Posterior vena cava (tissue), 2 donors: ENCODE measurements around the gene UNC13C. TPM values are rescaled to one million over a fixed set of nuclear protein-coding genes. Genes with fewer than 3 reads are reported as not detected.

Experiments
- DNase-seq: peaks from one replicate; pipeline ENCODE4 v3.0.0-alpha.2; 2020; ENCODE audit warnings: low spot score
- intact Hi-C, 2 donors: fragments of 100-400 bp; cut with DNase I; formaldehyde crosslinking; loops; one replicate each; pipeline versions ENCODE4 v1.14.1 to v1.14.2; 2022 to 2023
- total RNA-seq, 2 donors: library from RNA; stranded (reverse); fragmentation: NEBNext Ultra II Directional; extraction: Animal tissue kit (Norgen Biotek cat#: 25700); gene quantifications; one replicate each; pipeline ENCODE4 v1.2.1, GENCODE V29; 2021
- donor health status: DM: yes; HTN: yes; CAD: no.
- donor health status: DM: yes; HTN: yes; CAD: no.

UNC13C gene
- total RNA-seq, 2 donors from 2014 or later, result 0.05 to 0.14 TPM

- intact Hi-C loops, result no loop called here
- no peak for DNase-seq
These were observed 272.1 kb downstream of the UNC13C start for GRCh38 chr15:54250326-54250725.

GRCh38 chr15:54256190-54256589 is 277.9 kb downstream of the UNC13C start:
- no peak for DNase-seq
- intact Hi-C loops, result no loop called here

- DNase-seq, result no peak
- intact Hi-C loops, result no loop called here
These were observed 295.7 kb downstream of the UNC13C start for GRCh38 chr15:54273928-54274327.

- intact Hi-C loops, result no loop called here
- DNase-seq, result no peak
These were observed 299.6 kb downstream of the UNC13C start for GRCh38 chr15:54277834-54278233.

- peak; percentile 57 for DNase-seq
- intact Hi-C loops, result no loop called here
These were observed 302.5 kb downstream of the UNC13C start for GRCh38 chr15:54280726-54281125.

- intact Hi-C loops, result no loop called here
These were observed 304.1 kb downstream of the UNC13C start for GRCh38 chr15:54282228-54282836.

GRCh38 chr15:54288049-54288448 is 309.8 kb downstream of the UNC13C start:
- no peak for DNase-seq
- intact Hi-C loops, result no loop called here

More at GRCh38 chr15:54282228-54282836, 304.1 kb downstream of the UNC13C start:
- peak; percentile 50 for DNase-seq

- no peak for DNase-seq
- intact Hi-C loops, result loop anchor here in 1 of 2 donors (5.0 kb wide), 1 partner anchor 408 kb away; no protein-coding TSS in a partner anchor
These were observed 311.4 kb downstream of the UNC13C start for GRCh38 chr15:54289590-54290136.

GRCh38 chr15:54298396-54298795 is 320.2 kb downstream of the UNC13C start:
- intact Hi-C loops, result no loop called here

GRCh38 chr15:54304321-54304720 is 326.1 kb downstream of the UNC13C start:
- intact Hi-C loops, result no loop called here
- no peak for DNase-seq

More at GRCh38 chr15:54298396-54298795, 320.2 kb downstream of the UNC13C start:
- DNase-seq, result no peak

- no peak for DNase-seq
- intact Hi-C loops, result no loop called here
These were observed 326.9 kb downstream of the UNC13C start for GRCh38 chr15:54305138-54305537.

GRCh38 chr15:54307252-54307902 is 329.1 kb downstream of the UNC13C start:
- intact Hi-C loops, result no loop called here
- DNase-seq, result no peak

- intact Hi-C loops, result no loop called here
- DNase-seq, result no peak
These were observed 329.7 kb downstream of the UNC13C start for GRCh38 chr15:54307926-54308325.

GRCh38 chr15:54312528-54312927 is 334.3 kb downstream of the UNC13C start:
- intact Hi-C loops, result no loop called here
- DNase-seq, result no peak

GRCh38 chr15:54321426-54321825 is 343.2 kb downstream of the UNC13C start:
- no peak for DNase-seq
- intact Hi-C loops, result no loop called here

- intact Hi-C loops, result no loop called here
These were observed 344.1 kb downstream of the UNC13C start for GRCh38 chr15:54322341-54322740.

GRCh38 chr15:54345301-54345700 is 367.1 kb downstream of the UNC13C start:
- DNase-seq, result no peak
- intact Hi-C loops, result no loop called here

More at GRCh38 chr15:54322341-54322740, 344.1 kb downstream of the UNC13C start:
- DNase-seq, result no peak

GRCh38 chr15:54345827-54346226 is 367.6 kb downstream of the UNC13C start:
- intact Hi-C loops, result no loop called here
- DNase-seq, result no peak

- intact Hi-C loops, result no loop called here
- DNase-seq, result no peak
These were observed 369.0 kb downstream of the UNC13C start for GRCh38 chr15:54347082-54347827.

GRCh38 chr15:54353726-54354125 is 375.5 kb downstream of the UNC13C start:
- intact Hi-C loops, result no loop called here
- no peak for DNase-seq
